Measurements from ENCODE around the gene KAZN.

- TF ChIP-seq USF2 (IDR thresholded peaks at IDR 0.05), result no peak
- TF ChIP-seq SMC3 (IDR thresholded peaks at IDR 0.05), result no peak
- no peak for TF ChIP-seq JUN (IDR thresholded peaks at IDR 0.05)
- TF ChIP-seq ESRRA (IDR thresholded peaks at IDR 0.05; ENCODE audit: borderline replicate concordance, low read length), result no peak
- no peak for TF ChIP-seq MYC (IDR thresholded peaks at IDR 0.05; ENCODE audit: borderline replicate concordance, low read length)
- TF ChIP-seq CTCF (IDR thresholded peaks at IDR 0.05), result no peak
- no peak for TF ChIP-seq KDM1A (IDR thresholded peaks at IDR 0.05; ENCODE audit: low read depth)
- TF ChIP-seq POLR2A (IDR thresholded peaks at IDR 0.05; ENCODE audit: low read length), result no peak
- TF ChIP-seq NPAS2 (CRISPR knock-in tag; IDR thresholded peaks at IDR 0.05; ENCODE audit: borderline replicate concordance), result no peak
- TF ChIP-seq JUNB (IDR thresholded peaks at IDR 0.05), result no peak
Observed at GRCh38 chr1:14930247-14930965, 331.9 kb downstream of the KAZN start.

Data from A549 (cell line).